ENCODE data around the gene SCN4A. TPM values are rescaled to one million over a fixed set of nuclear protein-coding genes. Genes with fewer than 3 reads are reported as not detected.

The SCN4A gene
- polyA plus RNA-seq, 4 donors: 0.72 to 1.3 (median 1.0) TPM

GRCh38 chr17:64002658-64003525, 30.2 kb upstream of the SCN4A start:
- no peak for DNase-seq (ENCODE audit: low read depth in 4 of 4, low spot score in 3 of 4)

GRCh38 chr17:64001763-64002529, 29.2 kb upstream of the SCN4A start:
- no peak for DNase-seq (ENCODE audit: low read depth in 4 of 4, low spot score in 3 of 4)

- no peak for DNase-seq (ENCODE audit: low read depth in 4 of 4, low spot score in 3 of 4)
Observed at GRCh38 chr17:64001091-64001579, 28.4 kb upstream of the SCN4A start.

- DNase-seq (ENCODE audit: low read depth in 4 of 4, low spot score in 3 of 4): no peak
Observed at GRCh38 chr17:63999680-64000531, 27.2 kb upstream of the SCN4A start.

GRCh38 chr17:63998721-63999679, 26.3 kb upstream of the SCN4A start:
- DNase-seq (ENCODE audit: low read depth in 4 of 4, low spot score in 3 of 4): no peak

GRCh38 chr17:63998050-63998720, 25.5 kb upstream of the SCN4A start, which contains the start of gene PRR29:
Gene PRR29 (plus strand): TSS chr17:63998351. CDS start chr17:63998365, 14 bp downstream.
- DNase-seq (ENCODE audit: low read depth in 4 of 4, low spot score in 3 of 4): peak; percentile 60 to 72 (median 64)

GRCh38 chr17:63997341-63998048, 24.8 kb upstream of the SCN4A start:
- no peak for DNase-seq (ENCODE audit: low read depth in 4 of 4, low spot score in 3 of 4)

GRCh38 chr17:63996430-63997182, 23.9 kb upstream of the SCN4A start:
- DNase-seq (ENCODE audit: low read depth in 4 of 4, low spot score in 3 of 4): no peak

- DNase-seq (ENCODE audit: low read depth in 4 of 4, low spot score in 3 of 4): no peak
Observed at GRCh38 chr17:63995626-63996025, 22.9 kb upstream of the SCN4A start.

- no peak for DNase-seq (ENCODE audit: low read depth in 4 of 4, low spot score in 3 of 4)
Observed at GRCh38 chr17:63993368-63993985, 20.8 kb upstream of the SCN4A start.

- no peak for DNase-seq (ENCODE audit: low read depth in 4 of 4, low spot score in 3 of 4)
Observed at GRCh38 chr17:63991611-63992010, 18.9 kb upstream of the SCN4A start.

GRCh38 chr17:63989622-63990345, 17.1 kb upstream of the SCN4A start:
- no peak for DNase-seq (ENCODE audit: low read depth in 4 of 4, low spot score in 3 of 4)

- DNase-seq (ENCODE audit: low read depth in 4 of 4, low spot score in 3 of 4): peak in 2 of 4 donors; percentile 31 to 46
Observed at GRCh38 chr17:63988741-63989621, 16.3 kb upstream of the SCN4A start.

- DNase-seq (ENCODE audit: low read depth in 4 of 4, low spot score in 3 of 4): no peak
Observed at GRCh38 chr17:63988127-63988478, 15.4 kb upstream of the SCN4A start.
